SU-DHL-6 (cell line): Measurements from ENCODE around the gene PSMB5.

ENCODE experiments used
- H2AFZ ChIP-seq: fragments of 200-600 bp; sonication (generic); 2 replicates; pipeline ENCODE4 v1.6.1; 2014; ENCODE audit warnings: low read depth, mild to moderate bottlenecking, moderate library complexity, mixed read lengths, antibody characterized with exemption, low read length; ENCODE audit not compliant: severe bottlenecking
- H3F3A ChIP-seq: fragments of 200-600 bp; shearing (Covaris generic); 2 replicates; pipeline ENCODE4 v1.6.0; 2016; ENCODE audit warnings: antibody characterized with exemption, mild to moderate bottlenecking; ENCODE audit not compliant: insufficient read depth
- H3K27ac ChIP-seq: fragments of 200-600 bp; sonication (generic); 2 replicates; pipeline ENCODE4 v1.5.1; 2016; ENCODE audit warnings: low read depth, mild to moderate bottlenecking, low read length, moderate library complexity, mixed read lengths
- H3K27me3 ChIP-seq: fragments of 200-600 bp; sonication (generic), shearing (Covaris generic); 2 replicates; pipeline ENCODE4 v1.6.0; 2014; ENCODE audit warnings: mild to moderate bottlenecking, low read length
- H3K36me3 ChIP-seq: fragments of 200-600 bp; sonication (generic); 2 replicates; pipeline ENCODE4 v1.6.1; 2014; ENCODE audit warnings: mild to moderate bottlenecking, low read length, mixed read lengths
- H3K4me2 ChIP-seq: fragments of 300-600, 200-600 bp; shearing (Covaris generic), sonication (generic); 2 replicates; pipeline ENCODE4 v1.6.0; 2014; ENCODE audit warnings: low read length, low read depth, mild to moderate bottlenecking; ENCODE audit not compliant: poor library complexity, severe bottlenecking
- H3K4me3 ChIP-seq: fragments of 200-600 bp; sonication (generic); 2 replicates; pipeline ENCODE4 v1.5.1; 2014; ENCODE audit warnings: antibody characterized with exemption, low read length, mild to moderate bottlenecking, mixed read lengths; ENCODE audit not compliant: insufficient read depth, poor library complexity, severe bottlenecking
- H3K79me2 ChIP-seq: fragments of 200-600 bp; sonication (generic); 2 replicates; pipeline ENCODE4 v1.6.1; 2014; ENCODE audit warnings: mild to moderate bottlenecking, low read length, moderate library complexity; ENCODE audit not compliant: insufficient read depth
- H3K9ac ChIP-seq: fragments of 200-600 bp; sonication (generic); 2 replicates; pipeline ENCODE4 v1.7.0; 2014; ENCODE audit warnings: mild to moderate bottlenecking, low read length
- H3K9me2 ChIP-seq: fragments of 200-600 bp; sonication (generic); replicated peaks from 2 replicates; pipeline ENCODE4 v1.6.1; 2014; ENCODE audit warnings: low read length; ENCODE audit not compliant: insufficient read depth
- H3K9me3 ChIP-seq: fragments of 200-600 bp; sonication (generic); 2 replicates; pipeline ENCODE4 v1.6.1; 2014; ENCODE audit warnings: low read length, mixed read lengths; ENCODE audit not compliant: insufficient read depth
- H4K20me1 ChIP-seq: fragments of 200-600 bp; sonication (generic); 2 replicates; pipeline ENCODE4 v1.6.1; 2014; ENCODE audit warnings: low read depth, mild to moderate bottlenecking, antibody characterized with exemption, low read length, moderate library complexity, mixed read lengths
- CTCF ChIP-seq: fragments of 200-600 bp; sonication (generic); IDR thresholded peaks from one replicate; pipeline ENCODE4 v1.5.1; 2017; ENCODE audit warnings: antibody characterized with exemption, mild to moderate bottlenecking, low read length, moderate library complexity; ENCODE audit not compliant: insufficient read depth, poor library complexity, severe bottlenecking
- EZH2phosphoT487 ChIP-seq: fragments of 200-600 bp; sonication (generic), shearing (Covaris generic); conservative IDR thresholded peaks from 2 replicates; pipeline ENCODE4 v1.6.1; 2018; ENCODE audit warnings: mild to moderate bottlenecking, antibody characterized with exemption, low read length, moderate library complexity, mixed read lengths

Gene PSMB5

GRCh38 chr14:22994762-22995275 lies 39.9 kb downstream of the PSMB5 start:
- Histone ChIP-seq H3K36me3 (no peaks in the 10 kb centered on the region), H3K27ac (no peak overlapping the region), H3F3A (no peaks in the 10 kb centered on the region), H3K79me2 (no peaks in the 10 kb centered on the region), H3K9me3 (no peaks in the 10 kb centered on the region), H3K27me3 (no peaks in the 10 kb centered on the region), H3K4me3 (no peak overlapping the region), H2AFZ (no peak overlapping the region), H3K9me2 (no peaks in the 10 kb centered on the region), H3K4me2 (no peak overlapping the region), H3K9ac (no peak overlapping the region), H4K20me1 (no peaks in the 10 kb centered on the region)
- TF ChIP-seq EZH2phosphoT487 (no peak), CTCF (peak; percentile 69)

- Histone ChIP-seq H3K36me3 (no peaks in the 10 kb centered on the region), H3K4me3 (no peak overlapping the region), H3K9me2 (no peaks in the 10 kb centered on the region), H3K9ac (no peak overlapping the region), H3K79me2 (no peaks in the 10 kb centered on the region), H4K20me1 (no peaks in the 10 kb centered on the region), H2AFZ (no peak overlapping the region), H3F3A (no peaks in the 10 kb centered on the region), H3K4me2 (no peak overlapping the region), H3K9me3 (no peaks in the 10 kb centered on the region), H3K27ac (no peak overlapping the region), H3K27me3 (no peaks in the 10 kb centered on the region)
- no peak for TF ChIP-seq EZH2phosphoT487
- TF ChIP-seq CTCF = no peak
These were observed 41.2 kb downstream of the PSMB5 start for GRCh38 chr14:22993517-22993916.

GRCh38 chr14:22991852-22992251 lies 42.8 kb downstream of the PSMB5 start:
- Histone ChIP-seq H3K27ac (no peak overlapping the region), H3F3A (no peaks in the 10 kb centered on the region), H2AFZ (no peak overlapping the region), H3K4me2 (no peak overlapping the region), H3K9me2 (no peaks in the 10 kb centered on the region), H4K20me1 (no peaks in the 10 kb centered on the region), H3K79me2 (no peaks in the 10 kb centered on the region), H3K27me3 (no peaks in the 10 kb centered on the region), H3K4me3 (no peak overlapping the region), H3K9me3 (no peaks in the 10 kb centered on the region), H3K9ac (no peak overlapping the region), H3K36me3 (no peaks in the 10 kb centered on the region)
- TF ChIP-seq CTCF (no peak), EZH2phosphoT487 (no peak)

GRCh38 chr14:22987291-22987690 lies 47.4 kb downstream of the PSMB5 start:
- H3K9ac ChIP-seq = no peak overlapping the region
- H3K36me3 ChIP-seq = no peaks in the 10 kb centered on the region
- no peaks in the 10 kb centered on the region for H3K79me2 ChIP-seq
- no peaks in the 10 kb centered on the region for H3K9me3 ChIP-seq
- no peak overlapping the region for H3K27ac ChIP-seq
- no peak overlapping the region for H3K4me2 ChIP-seq
- no peaks in the 10 kb centered on the region for H3K9me2 ChIP-seq
- no peak for TF ChIP-seq EZH2phosphoT487
- TF ChIP-seq CTCF = no peak
- no peak overlapping the region for H3K4me3 ChIP-seq
- no peaks in the 10 kb centered on the region for H4K20me1 ChIP-seq
- no peaks in the 10 kb centered on the region for H3K27me3 ChIP-seq
- no peak overlapping the region for H2AFZ ChIP-seq
- H3F3A ChIP-seq = no peaks in the 10 kb centered on the region
